Cardiac septum (tissue), 1 donor: Measurements from ENCODE around the gene FAM89B. TPM values are rescaled to one million over a fixed set of nuclear protein-coding genes. Genes with fewer than 3 reads are reported as not detected.

Experiments
- DNase-seq: peaks from one replicate; pipeline ENCODE4 v3.0.0-alpha.2; 2020; ENCODE audit warnings: low spot score
- intact Hi-C: fragments of 100-400 bp; cut with DNase I; formaldehyde crosslinking; loops from one replicate; pipeline ENCODE4 v1.14.0; 2022
- total RNA-seq: library from RNA; stranded (reverse); fragmentation: NEBNext Ultra II Directional; extraction: Animal tissue kit (Norgen Biotek cat#: 25700); gene quantifications from one replicate; pipeline ENCODE4 v1.2.1, GENCODE V29; 2021
- donor health status: DM: no; HTN: no; CAD: no.

Gene FAM89B
- total RNA-seq, 1 donor from 2014 or later: 47.4 TPM

DNA sequence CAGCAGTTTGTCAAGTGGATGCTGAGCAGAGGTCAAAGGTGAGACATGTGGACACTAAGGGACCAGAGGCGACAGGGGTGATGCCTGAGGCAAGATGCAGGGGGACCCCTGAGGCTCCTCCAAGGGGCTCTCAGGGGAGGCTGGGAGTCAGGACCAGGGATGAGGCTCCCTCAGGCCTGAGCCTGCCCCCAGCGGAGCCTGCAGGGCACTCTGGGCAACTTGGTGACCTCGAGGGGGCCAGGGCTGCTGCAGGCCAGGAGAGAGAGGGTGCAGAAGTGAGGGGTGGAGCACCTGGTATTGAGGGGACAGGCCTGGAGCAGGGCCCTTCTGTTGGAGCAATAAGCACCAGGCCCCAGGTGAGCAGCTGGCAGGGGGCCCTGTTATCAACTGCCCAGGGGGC is 9.6 kb downstream of the FAM89B start:
- intact Hi-C loops: no loop called here

GRCh38 chr11:65583589-65583988 is 11.3 kb downstream of the FAM89B start:
- intact Hi-C loops: no loop called here
- DNase-seq: no peak

More for the DNA sequence above, 9.6 kb downstream of the FAM89B start:
- DNase-seq: no peak

- intact Hi-C loops: no loop called here
- DNase-seq: no peak
These were observed 11.8 kb downstream of the FAM89B start for GRCh38 chr11:65584106-65584505.

- DNase-seq: no peak
- intact Hi-C loops: loop anchor here (5.0 kb wide), 1 partner anchor 42 kb away; no protein-coding TSS in a partner anchor
These were observed 12.4 kb downstream of the FAM89B start for GRCh38 chr11:65584723-65585171.

GRCh38 chr11:65585396-65586246 is 13.3 kb downstream of the FAM89B start:
- DNase-seq: no peak
- intact Hi-C loops: loop anchor here (5.0 kb wide), 1 partner anchor 43 kb away; no protein-coding TSS in a partner anchor

DNA sequence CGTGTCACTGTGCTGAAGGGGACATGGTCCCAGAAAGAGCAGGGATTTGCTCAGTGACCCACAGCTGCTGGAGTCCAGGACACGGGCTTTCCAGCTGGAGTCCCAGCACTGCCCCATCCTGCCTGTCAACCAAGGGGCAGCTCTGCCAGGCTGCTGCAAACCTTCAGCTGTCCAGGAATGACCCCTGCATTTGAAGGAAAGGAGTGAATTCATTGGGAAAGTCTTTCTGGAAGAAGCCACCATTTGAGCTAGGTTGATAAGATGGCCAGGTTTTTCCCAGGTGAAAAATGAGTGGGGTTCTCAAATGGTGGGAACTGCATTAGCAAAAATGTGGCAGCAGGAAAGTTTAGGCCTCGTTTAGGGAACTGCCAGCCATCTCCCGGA is 13.9 kb downstream of the FAM89B start:
- intact Hi-C loops: loop anchor here (5.0 kb wide), 1 partner anchor 44 kb away; no protein-coding TSS in a partner anchor
- DNase-seq: no peak

DNA sequence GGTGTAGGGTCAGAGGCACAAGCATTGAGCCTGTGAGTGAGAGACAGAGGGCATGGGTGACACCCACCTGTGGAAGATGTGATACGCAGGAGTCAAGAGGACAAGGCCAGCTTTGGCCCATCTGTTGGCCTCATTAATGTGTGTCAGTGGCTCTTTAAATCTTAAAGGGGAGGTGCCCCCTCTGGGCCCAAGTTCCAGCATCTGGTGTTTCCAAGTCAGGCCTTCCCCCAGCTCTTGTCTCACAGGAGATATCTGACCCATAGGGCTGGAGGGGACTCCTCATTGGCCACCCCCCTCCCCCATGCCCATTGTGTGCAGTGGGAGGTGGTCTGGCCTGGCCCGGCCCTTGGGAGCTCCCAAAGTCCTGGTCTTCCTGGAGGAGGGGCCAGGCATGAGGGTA is 14.3 kb downstream of the FAM89B start:
- DNase-seq: no peak
- intact Hi-C loops: loop anchor here (5.0 kb wide), 1 partner anchor 44 kb away; no protein-coding TSS in a partner anchor

- intact Hi-C loops: loop anchor here (2.0 to 5.0 kb wide), 2 partner anchors 14 to 46 kb away; no protein-coding TSS in a partner anchor
- no peak for DNase-seq
These were observed 16.1 kb downstream of the FAM89B start for GRCh38 chr11:65588199-65589054.

GRCh38 chr11:65589444-65590239 is 17.3 kb downstream of the FAM89B start:
- no peak for DNase-seq
- intact Hi-C loops: loop anchor here (2.0 to 5.0 kb wide), 2 partner anchors 15 to 47 kb away; no protein-coding TSS in a partner anchor

DNA sequence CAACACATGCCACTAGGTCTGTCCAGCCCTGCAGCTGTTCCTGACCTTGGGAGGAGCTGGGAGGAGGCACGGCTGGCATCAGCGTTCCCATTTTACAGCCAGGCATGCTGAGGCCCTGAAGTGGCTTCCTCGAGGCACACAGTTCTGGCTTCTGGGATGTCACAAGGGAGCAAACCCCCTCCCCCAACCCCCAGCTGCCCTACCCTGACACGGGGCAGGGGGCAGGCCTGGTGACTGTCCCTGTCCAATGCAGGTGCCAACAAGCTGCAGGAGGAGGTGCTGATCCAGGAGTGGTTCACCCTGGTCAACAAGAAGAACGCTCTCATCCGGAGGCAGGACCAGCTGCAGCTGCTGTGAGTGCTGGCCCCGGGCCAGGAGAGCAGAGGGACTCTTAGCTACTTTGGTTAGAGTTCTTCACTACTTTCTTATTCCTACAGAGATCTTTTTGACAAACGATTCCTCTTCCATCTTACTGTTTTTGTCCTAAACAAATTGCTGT is 18.0 kb downstream of the FAM89B start:
- intact Hi-C loops: no loop called here
- no peak for DNase-seq

- intact Hi-C loops: no loop called here
- no peak for DNase-seq
These were observed 19.9 kb downstream of the FAM89B start for GRCh38 chr11:65591939-65592857.

GRCh38 chr11:65592858-65593517 is 20.6 kb downstream of the FAM89B start:
- intact Hi-C loops: no loop called here
- no peak for DNase-seq

DNA sequence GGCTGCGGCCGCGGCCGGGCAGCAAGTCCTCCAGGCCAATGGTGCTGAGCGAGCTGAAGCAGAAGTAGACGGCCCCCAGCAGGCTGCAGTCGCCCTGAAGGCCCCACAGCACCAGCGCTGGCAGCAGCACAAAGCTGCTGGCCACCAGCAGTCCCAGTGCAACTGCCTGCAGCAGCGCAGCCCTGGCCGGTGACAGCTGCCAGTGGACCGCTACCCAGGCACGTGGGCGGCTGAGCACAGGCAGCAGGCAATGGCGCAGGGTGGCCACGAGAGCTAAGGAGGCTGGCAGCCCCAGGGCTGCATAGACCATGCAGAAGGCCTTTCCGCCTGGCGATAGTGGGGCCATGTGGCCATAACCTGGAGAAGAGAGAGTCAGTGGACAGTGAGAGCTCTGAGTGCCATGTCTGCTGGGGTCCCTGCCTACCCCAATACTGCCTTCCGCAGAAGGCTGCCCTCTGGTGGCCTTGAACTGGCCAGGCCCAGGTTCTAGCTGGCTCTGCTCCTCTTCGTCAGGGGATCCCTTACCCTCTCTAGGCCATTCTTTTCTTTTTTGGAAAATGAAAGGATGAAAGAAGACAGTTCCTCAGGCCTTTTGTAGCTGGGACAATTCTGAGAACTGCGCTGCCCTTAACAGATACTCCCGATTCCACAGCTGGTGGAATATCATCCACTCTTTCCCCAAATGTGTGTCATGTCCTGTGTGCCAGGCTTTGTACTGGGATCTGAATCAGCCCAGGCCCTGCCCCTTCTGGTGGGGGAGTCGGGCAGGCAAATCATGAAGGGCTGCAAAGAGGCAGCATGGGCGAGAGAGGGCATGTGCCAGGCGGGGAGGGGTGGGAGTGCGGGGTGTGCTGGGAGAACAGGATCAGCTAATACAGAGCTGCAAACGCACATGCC is 21.4 kb downstream of the FAM89B start:
- no peak for DNase-seq
- intact Hi-C loops: no loop called here

DNA sequence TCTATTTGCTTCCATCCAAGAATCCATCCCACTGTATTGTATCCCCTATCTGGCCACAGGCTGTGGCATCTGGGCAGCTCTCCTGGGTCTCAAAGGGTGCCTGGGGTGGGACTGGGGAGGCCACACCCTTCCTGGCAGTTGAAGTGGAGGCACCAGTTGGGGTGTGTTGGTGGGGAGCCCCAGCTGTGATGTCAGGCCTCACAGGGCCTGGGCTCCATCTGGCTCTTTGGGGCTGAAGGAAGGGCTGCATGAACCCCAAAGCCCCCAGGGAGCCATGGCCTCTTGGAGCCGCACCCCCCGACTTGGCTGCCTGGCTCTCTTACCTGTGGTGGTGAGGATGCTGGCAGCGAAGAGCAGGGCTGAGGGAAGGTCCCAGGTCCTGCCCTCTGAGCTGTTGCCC is 22.8 kb downstream of the FAM89B start:
- no peak for DNase-seq
- intact Hi-C loops: no loop called here

DNA sequence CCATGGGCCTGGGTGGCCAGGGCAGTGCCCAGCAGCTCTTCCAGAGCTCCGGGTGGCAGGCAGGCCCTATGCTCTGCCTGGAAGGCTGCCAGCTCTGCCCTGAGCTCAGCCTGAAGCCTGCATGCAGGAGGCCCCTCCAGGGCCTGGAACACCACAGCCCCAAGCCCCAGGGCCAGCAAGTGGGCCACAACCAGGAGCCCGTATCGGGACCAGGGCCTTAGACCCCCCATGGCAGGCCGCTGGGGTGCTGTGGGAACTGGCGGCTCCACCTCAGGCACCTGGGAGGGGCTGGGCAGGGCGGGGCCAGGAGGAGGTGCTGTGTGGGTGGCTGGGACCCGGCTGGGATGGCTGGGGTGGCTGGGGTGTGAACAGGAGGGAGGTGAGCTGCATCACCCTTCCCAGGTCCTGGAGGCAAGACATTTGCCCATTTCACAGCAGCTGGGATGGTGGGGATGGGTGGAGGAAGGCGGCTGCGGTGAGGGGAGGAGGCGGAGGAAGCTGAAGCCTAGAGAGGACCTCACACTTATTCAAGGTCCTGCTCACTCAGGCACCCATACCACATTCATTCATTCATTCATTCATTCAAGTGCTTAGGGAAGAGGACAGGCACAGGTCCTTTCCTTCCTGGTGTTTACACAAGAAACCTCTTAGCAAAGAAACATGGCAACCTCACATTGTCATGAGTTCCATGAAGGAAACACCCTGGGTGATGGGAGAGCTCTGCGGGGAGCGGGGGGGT is 23.4 kb downstream of the FAM89B start, which contains the start of gene KCNK7:
TSS of gene KCNK7 (minus strand) at position 258 of the 739 bp plus-strand sequence. CDS start at position 230, 28 bp downstream.
- no peak for DNase-seq
- intact Hi-C loops: no loop called here

GRCh38 chr11:65596520-65596919 is 24.2 kb downstream of the FAM89B start:
- no peak for DNase-seq
- intact Hi-C loops: no loop called here
